ENCODE data around the gene URI1.

DNA sequence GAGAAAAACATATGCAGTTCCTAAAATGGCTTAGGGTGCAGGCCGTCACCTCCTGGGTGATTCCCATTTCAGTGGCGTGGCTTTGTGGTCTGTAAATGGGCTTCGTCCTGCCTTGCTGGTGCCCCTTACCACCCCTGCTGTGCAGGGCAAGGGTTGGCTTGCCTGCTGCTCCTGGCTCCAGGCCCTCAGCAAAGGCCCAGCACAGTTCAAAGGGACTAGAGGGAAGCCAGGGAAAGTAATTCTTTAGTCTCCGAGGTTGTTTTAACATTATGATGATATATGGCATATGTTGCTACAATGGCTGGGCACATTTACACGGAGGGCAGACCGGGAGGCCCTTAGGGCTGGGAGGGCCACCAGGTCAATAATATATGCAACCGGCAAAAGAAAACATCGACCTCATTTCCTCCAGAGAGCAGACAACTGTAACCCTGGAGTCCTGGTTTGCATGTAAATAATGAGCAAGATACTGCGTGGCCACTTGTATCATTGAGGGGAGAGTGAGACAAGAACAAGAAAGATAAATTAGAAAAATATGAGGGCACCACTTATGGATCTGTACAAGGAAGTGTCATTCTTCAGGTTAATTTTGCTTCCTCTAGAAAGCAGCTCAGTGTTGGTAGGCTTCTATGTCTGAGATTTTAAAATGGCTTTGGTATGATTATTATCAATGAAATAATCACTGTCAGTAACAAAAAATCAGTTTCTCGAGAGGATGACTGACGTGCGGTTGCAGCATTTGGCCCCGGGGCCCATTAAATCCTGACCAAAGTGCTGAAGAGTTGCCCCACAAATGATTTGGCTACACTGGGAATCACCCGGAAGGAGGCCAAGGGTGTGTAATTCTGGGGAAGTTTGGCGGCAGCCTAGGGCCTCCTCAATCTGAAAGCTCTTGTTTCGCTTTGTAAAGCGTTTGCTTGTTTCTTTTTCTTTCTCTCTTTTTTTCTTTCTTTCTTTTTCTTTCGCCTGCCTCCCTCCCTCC, 32.8 kb upstream of the URI1 start:
- TF ChIP-seq CTCF (conservative IDR thresholded peaks at IDR 0.05; ENCODE audit: low read length) = no peak
- TF ChIP-seq EZH2phosphoT487 (IDR thresholded peaks at IDR 0.05; ENCODE audit: borderline replicate concordance, low read depth, low read length) = no peak
